GM18520 (cell line): ENCODE measurements around the gene RASSF8.

Experiments used
- ATAC-seq: cut with Tn5 transposase; IDR thresholded peaks from one replicate; pipeline ENCODE4 v1.9.1; 2021; ENCODE audit not compliant: unreplicated experiment

RASSF8 gene

GRCh38 chr12:26122681-26123481 lies 164.4 kb downstream of the RASSF8 start:
- no peak for ATAC-seq

- no peak for ATAC-seq
These were observed 165.0 kb downstream of the RASSF8 start for GRCh38 chr12:26123482-26123980.

GRCh38 chr12:26124446-26125399 lies 166.2 kb downstream of the RASSF8 start, which contains the start of gene BHLHE41:
BHLHE41 (minus strand) TSS chr12:26125037; CDS start chr12:26124779, 258 bp downstream.
- ATAC-seq: no peak

DNA sequence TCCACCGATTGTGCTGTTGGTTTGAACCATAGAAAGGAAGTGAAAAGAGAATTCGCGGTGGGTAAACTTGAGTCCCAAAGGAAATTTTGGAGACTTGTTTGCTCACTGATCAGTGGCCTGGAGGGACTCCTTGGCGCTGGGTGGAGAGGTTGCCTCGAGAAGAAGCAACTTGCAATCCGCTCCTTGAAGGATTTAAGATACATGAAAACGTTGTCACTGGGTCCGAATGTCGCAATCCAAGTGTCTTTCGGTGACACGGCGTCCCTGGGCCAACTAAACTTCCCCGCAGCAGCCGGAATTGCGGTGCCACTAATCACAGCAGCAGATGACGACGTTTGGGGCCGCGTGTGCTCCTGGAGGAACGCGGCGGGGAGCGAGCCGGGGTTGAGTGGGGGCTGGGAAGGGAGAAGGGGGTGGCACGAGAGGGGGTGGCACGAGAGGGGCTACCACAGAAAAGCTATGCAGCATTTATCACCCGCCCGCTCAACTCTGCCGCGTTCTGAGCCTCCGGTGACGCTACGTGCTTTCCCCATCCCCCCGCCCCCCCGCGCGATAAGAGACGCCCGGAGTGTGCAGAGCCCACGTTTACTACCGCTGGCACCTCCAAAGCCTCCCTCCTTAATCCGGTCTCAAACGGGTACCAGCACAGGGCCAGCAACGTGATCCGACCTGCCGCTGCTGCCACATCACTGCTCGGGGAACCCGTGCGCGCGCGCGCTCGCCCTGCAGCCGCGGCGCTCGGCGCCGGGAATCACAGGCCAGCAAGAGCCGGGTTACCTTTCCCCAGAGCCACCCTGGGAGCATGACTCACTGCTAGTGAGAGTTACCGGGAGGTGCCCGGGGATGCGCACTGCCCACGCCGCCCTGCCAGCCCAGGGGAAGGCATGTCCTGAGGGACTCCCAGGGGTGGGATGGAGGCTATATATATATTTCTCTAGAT lies 167.2 kb downstream of the RASSF8 start:
- ATAC-seq: peak; percentile 24

- ATAC-seq: peak; percentile 24
These were observed 168.1 kb downstream of the RASSF8 start for GRCh38 chr12:26126340-26127284.

DNA sequence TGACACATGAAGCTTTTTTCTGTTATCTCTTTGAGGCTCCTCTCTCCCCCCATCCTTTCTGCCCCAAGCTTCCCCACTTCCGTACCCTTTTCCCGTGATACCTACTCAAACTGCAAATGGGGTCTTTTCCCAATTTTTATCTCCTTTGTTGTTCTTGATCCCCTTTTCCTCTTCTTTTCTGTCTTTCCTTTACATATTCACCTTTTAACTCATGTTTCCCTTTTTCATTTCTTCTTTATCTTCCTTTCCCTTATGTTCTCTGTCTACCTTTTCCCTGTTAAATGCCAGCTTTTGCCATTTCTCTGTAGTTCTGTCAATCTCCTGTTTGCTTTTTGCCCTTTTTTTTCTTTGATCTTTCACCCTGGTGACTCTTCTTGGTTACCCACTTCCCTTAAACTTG lies 168.9 kb downstream of the RASSF8 start:
- no peak for ATAC-seq

GRCh38 chr12:26128168-26128567 lies 169.7 kb downstream of the RASSF8 start:
- ATAC-seq: no peak
